Measurements from ENCODE around the gene LIN7A.

DNA sequence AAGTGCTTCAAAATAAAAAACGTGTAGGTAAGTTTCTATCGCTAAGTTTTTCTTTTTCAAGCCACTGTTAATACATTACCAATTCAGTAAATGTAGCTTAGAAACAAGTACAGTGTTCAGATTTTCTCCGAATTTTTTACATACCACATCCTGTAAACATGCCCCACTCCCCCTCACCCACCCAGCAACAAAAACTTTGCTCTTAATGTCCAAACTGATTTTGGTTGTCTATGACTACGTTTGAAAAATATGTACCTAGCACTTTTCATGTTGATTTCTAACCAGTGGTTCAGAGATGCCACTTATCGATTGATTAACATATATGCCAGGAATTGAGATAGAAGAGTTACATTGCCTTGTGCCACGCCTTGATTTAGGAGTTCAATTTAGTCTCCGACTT, 663 bp upstream of the LIN7A start:
- TF ChIP-seq, protein P1, sequence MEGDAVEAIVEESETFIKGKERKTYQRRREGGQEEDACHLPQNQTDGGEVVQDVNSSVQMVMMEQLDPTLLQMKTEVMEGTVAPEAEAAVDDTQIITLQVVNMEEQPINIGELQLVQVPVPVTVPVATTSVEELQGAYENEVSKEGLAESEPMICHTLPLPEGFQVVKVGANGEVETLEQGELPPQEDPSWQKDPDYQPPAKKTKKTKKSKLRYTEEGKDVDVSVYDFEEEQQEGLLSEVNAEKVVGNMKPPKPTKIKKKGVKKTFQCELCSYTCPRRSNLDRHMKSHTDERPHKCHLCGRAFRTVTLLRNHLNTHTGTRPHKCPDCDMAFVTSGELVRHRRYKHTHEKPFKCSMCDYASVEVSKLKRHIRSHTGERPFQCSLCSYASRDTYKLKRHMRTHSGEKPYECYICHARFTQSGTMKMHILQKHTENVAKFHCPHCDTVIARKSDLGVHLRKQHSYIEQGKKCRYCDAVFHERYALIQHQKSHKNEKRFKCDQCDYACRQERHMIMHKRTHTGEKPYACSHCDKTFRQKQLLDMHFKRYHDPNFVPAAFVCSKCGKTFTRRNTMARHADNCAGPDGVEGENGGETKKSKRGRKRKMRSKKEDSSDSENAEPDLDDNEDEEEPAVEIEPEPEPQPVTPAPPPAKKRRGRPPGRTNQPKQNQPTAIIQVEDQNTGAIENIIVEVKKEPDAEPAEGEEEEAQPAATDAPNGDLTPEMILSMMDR (conservative IDR thresholded peaks at IDR 0.05 in 1 of 2, IDR thresholded peaks at IDR 0.05 in 1 of 2; ENCODE audit: low read depth in 1 of 2, low read length in 2 of 2) = no peak
- no peak for TF ChIP-seq EZH2 (IDR thresholded peaks at IDR 0.05; ENCODE audit: low read length, missing control alignments)
